Colonic mucosa (tissue), 4 donors: Measurements from ENCODE around the gene LAMA5. TPM values are rescaled to one million over a fixed set of nuclear protein-coding genes. Genes with fewer than 3 reads are reported as not detected.

Experiments
- DNase-seq: peaks from one replicate; pipeline ENCODE4 v3.0.0-alpha.2; 2020
- H3K27ac ChIP-seq: fragments of 200-600 bp; one replicate; pipeline ENCODE4 v1.8.0; 2021
- H3K27me3 ChIP-seq: fragments of 200-600 bp; one replicate; pipeline ENCODE4 v1.8.0; 2021
- H3K36me3 ChIP-seq: fragments of 200-600 bp; one replicate; pipeline ENCODE4 v1.8.0; 2021
- H3K4me1 ChIP-seq: fragments of 200-600 bp; one replicate; pipeline ENCODE4 v1.8.0; 2021; ENCODE audit warnings: mild to moderate bottlenecking
- H3K4me3 ChIP-seq: fragments of 200-600 bp; one replicate; pipeline ENCODE4 v1.8.0; 2021
- H3K9ac ChIP-seq, 2 donors: one replicate each; pipeline ENCODE4 v1.7.0; 2013; ENCODE audit warnings: control low read depth in 2 of 2, low read depth in 2 of 2, low read length in 2 of 2
- H3K9me3 ChIP-seq: fragments of 200-600 bp; one replicate; pipeline ENCODE4 v1.8.0; 2021
- CTCF ChIP-seq: fragments of 200-600 bp; IDR thresholded peaks from one replicate; pipeline ENCODE4 v1.8.0; 2022; ENCODE audit warnings: antibody characterized with exemption, mild to moderate bottlenecking
- intact Hi-C: fragments of 100-400 bp; cut with DNase I; formaldehyde crosslinking; loops from one replicate; pipeline ENCODE4 v1.14.1; 2022
- total RNA-seq, 2 donors: library from RNA; stranded (reverse); fragmentation: NEBNext Ultra II Directional in 1 of 2; extraction: Animal tissue kit (Norgen Biotek cat#: 25700) in 1 of 2; gene quantifications; one replicate each; pipeline ENCODE4 v1.2.1, GENCODE V29; 2021
- donor health status: healthy.
- donor health status: DM: no; HTN: no; CAD: no.
- donor health status: DM: no; HTN: no; CAD: no.

LAMA5 gene
- total RNA-seq, 2 donors from 2014 or later = 32.5 to 35.5 TPM

GRCh38 chr20:62411479-62412193 is 44.5 kb upstream of the LAMA5 start:
- intact Hi-C loops = loop anchor here (5.0 to 10.0 kb wide), 2 partner anchors 86 to 203 kb away; no protein-coding TSS in a partner anchor
- Histone ChIP-seq H3K9ac (peak overlapping the region; percentile 70 to 78), H3K27ac (peak overlapping the region; percentile 85), H3K4me1 (peaks cover 19% of the 10 kb centered on the region), H3K27me3 (no peaks in the 10 kb centered on the region), H3K36me3 (no peaks in the 10 kb centered on the region), H3K4me3 (peak overlapping the region; percentile 16), H3K9me3 (no peaks in the 10 kb centered on the region)
- peak; percentile 67 for DNase-seq
- no peak for TF ChIP-seq CTCF

- TF ChIP-seq CTCF = no peak
- Histone ChIP-seq H3K27ac (peak overlapping the region; percentile 85), H3K27me3 (no peaks in the 10 kb centered on the region), H3K9me3 (no peaks in the 10 kb centered on the region), H3K36me3 (no peaks in the 10 kb centered on the region), H3K9ac (peak overlapping the region; percentile 70 to 78), H3K4me3 (peak overlapping the region; percentile 16), H3K4me1 (peaks cover 26% of the 10 kb centered on the region)
- DNase-seq = no peak
- intact Hi-C loops = loop anchor here (5.0 to 10.0 kb wide), 2 partner anchors 86 to 204 kb away; no protein-coding TSS in a partner anchor
Measured at GRCh38 chr20:62410746-62411478, 43.8 kb upstream of the LAMA5 start.

GRCh38 chr20:62409931-62410745 is 43.0 kb upstream of the LAMA5 start:
- DNase-seq = peak; percentile 81
- peak; percentile 31 for TF ChIP-seq CTCF
- no peak overlapping the region for H3K4me3 ChIP-seq
- peaks cover 30% of the 10 kb centered on the region for H3K4me1 ChIP-seq
- peak overlapping the region; percentile 85 for H3K27ac ChIP-seq
- intact Hi-C loops = loop anchor here (5.0 to 10.0 kb wide), 2 partner anchors 87 to 205 kb away; no protein-coding TSS in a partner anchor
- H3K9ac ChIP-seq = peak overlapping the region; percentile 16 to 78
- H3K27me3 ChIP-seq = no peaks in the 10 kb centered on the region
- no peaks in the 10 kb centered on the region for H3K36me3 ChIP-seq
- H3K9me3 ChIP-seq = no peaks in the 10 kb centered on the region

DNA sequence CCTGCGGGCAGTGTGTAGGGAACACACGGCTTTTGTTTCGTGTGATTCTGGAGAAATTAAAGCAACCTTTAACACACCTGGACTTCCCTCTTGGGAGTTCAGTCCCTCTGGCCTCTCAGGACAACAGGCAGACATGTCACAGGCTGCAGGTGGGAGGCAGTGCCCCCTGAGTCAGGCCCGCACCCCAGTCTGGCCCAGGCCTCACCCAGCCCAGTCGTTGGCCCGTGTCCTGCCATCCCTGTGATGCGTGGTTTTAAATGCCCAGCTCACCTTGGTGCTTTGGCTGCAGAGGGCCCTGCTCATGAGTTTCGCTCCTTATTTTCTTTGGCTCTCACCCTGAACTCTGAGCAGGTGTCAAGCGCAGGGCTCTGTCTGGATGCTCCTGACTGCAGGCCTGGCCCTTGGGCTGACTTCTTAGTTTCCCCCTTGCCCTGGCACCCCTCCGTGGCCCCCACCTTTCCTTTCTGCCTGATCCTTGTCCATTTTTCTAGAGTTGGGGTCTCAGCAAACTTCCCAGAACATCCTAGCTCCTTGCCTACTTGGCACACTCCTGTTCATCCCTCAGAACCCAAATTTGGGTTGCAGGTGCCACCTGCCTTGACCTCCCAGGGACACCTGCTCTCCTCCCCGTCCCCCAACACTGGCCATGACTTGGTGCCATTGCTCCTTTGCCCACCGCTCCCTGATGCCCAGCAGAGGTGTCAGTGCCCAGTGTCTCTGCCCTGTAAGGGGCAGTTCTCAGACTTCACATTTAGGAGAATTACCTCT is 42.2 kb upstream of the LAMA5 start:
- peak overlapping the region; percentile 85 for H3K27ac ChIP-seq
- H3K36me3 ChIP-seq = no peaks in the 10 kb centered on the region
- peaks cover 29% of the 10 kb centered on the region for H3K4me1 ChIP-seq
- no peaks in the 10 kb centered on the region for H3K9me3 ChIP-seq
- peak overlapping the region in 1 of 2 donors; percentile 78 for H3K9ac ChIP-seq
- H3K27me3 ChIP-seq = no peaks in the 10 kb centered on the region
- no peak overlapping the region for H3K4me3 ChIP-seq
- no peak for DNase-seq
- no peak for TF ChIP-seq CTCF
- intact Hi-C loops = no loop called here
